ENCODE results near the gene MFAP1.

DNA sequence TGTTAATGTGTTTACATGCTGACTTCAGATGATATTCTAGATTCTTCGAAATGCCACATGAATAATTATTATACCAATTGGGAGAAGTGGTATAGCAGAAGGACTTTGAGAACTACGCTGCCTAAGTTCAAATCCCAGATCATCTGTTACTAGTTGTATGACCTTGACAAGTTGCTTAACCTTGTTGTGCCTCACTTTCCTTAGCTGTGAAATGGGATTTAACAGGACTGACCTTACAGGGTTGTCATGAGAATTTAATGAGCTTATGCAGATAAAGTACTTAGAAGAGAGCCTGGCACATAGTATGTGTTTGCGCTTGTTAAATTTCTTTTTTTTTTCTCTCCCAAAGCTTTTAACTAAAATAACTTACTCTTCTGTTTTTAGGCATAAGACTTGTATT lies 26.8 kb upstream of the MFAP1 start:
- TF ChIP-seq POLR2AphosphoS5 (IDR thresholded peaks at IDR 0.05) (no peak), POLR2A (IDR thresholded peaks at IDR 0.05) (no peak)
- TF ChIP-seq, protein P1, sequence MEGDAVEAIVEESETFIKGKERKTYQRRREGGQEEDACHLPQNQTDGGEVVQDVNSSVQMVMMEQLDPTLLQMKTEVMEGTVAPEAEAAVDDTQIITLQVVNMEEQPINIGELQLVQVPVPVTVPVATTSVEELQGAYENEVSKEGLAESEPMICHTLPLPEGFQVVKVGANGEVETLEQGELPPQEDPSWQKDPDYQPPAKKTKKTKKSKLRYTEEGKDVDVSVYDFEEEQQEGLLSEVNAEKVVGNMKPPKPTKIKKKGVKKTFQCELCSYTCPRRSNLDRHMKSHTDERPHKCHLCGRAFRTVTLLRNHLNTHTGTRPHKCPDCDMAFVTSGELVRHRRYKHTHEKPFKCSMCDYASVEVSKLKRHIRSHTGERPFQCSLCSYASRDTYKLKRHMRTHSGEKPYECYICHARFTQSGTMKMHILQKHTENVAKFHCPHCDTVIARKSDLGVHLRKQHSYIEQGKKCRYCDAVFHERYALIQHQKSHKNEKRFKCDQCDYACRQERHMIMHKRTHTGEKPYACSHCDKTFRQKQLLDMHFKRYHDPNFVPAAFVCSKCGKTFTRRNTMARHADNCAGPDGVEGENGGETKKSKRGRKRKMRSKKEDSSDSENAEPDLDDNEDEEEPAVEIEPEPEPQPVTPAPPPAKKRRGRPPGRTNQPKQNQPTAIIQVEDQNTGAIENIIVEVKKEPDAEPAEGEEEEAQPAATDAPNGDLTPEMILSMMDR (IDR thresholded peaks at IDR 0.05 in 8 of 11, conservative IDR thresholded peaks at IDR 0.05 in 3 of 11): no peak

All from spleen (tissue), 7 donors.